G401.6 (cell line): ENCODE data around the gene IL33.

Experiments used
- FAIRE-seq: peaks from 2 replicates; lab custom pipeline; 2012; peaks lifted over from hg19 to GRCh38; lab: Jason Lieb, UNC

IL33 gene

DNA sequence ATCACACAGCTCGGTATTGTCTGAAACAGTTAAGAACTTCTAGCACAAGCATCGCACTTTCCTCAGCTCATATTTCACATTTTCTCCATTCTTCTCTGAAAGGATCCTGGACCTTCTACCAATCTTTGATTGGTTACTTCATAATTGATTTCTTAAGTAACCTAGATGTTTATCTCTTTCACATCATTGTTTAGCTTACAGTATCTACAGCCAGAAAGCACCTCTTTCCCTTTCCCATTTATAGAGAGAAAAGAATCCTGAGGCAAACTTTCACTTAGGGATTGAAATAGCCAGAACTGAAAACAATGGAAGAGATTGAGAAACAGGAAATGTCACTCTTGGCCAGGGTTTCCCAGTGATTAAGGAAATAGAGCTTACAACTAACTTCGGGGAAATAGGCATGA lies 2.5 kb downstream of the IL33 start:
- no peak for FAIRE-seq

DNA sequence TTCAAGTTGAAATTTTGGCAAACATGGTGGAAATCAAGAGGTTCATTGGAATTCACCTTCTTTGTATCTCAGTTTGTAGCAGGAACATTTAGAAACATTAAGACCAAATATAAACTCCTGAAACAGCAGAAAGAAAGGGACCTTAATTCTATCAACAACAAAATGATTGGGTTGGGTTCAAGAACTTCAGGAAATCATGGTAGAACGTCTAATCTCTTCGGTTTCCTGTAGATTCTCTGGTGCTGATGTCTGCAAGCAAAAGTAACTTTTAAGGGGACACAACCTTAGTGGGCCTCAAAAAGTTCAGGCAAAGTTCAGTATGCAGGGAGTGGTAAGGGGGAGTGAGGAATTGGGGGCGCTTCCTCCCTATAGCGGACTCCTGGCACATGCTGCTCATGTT lies 3.4 kb downstream of the IL33 start:
- no peak for FAIRE-seq

DNA sequence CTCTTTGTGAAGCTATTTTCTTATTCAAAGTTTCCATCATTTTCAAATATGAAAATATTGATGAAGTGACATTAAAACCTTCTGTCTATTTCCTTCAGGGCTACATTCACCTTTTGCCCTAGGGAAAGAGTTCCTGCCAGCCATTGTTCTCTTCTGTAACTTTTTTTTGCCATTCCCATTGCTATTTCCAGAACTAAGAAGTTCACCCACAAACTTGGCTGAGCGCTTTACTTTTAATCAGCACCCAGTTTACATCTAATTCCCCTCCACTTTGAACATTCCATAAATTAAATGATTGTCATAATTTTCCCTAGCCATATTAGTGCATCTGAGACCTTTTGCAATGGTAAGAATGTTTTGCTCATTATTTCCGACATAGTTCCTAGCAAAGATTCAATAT lies 4.4 kb downstream of the IL33 start:
- no peak for FAIRE-seq

DNA sequence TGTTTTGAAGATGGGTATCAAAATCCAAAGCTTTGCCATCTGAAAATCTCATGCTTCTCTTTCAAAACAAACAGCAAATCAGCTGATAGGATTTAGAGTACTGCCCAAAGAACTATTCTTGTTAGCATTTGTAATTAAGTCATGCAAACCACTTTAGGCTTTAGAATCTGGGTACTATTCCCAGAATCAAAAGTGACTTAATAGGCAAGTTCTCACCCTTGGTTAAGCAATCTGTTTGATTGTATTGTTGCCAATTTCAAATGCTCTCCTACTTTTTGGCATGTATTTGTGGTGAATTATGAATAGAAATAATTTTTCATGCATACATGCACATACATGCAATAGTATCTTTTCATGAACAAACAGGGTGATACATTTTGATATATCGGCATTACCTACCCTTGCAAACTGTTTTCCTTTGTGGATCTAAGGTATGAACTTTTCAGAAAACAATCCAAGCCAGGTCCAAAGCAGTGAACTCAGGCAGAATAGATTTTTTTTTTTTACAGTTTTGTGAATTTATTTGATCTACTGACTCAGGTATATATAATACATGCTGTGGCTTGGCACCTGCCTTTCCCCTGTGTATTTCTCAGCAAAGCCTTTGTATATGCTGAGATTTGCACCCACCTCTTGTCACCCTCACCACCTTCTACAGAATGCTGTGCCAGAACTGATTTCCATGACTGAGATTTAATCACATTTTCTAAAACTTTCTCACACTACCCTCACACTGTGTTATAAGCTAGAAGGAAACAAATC lies 9.0 kb downstream of the IL33 start:
- FAIRE-seq, result no peak

DNA sequence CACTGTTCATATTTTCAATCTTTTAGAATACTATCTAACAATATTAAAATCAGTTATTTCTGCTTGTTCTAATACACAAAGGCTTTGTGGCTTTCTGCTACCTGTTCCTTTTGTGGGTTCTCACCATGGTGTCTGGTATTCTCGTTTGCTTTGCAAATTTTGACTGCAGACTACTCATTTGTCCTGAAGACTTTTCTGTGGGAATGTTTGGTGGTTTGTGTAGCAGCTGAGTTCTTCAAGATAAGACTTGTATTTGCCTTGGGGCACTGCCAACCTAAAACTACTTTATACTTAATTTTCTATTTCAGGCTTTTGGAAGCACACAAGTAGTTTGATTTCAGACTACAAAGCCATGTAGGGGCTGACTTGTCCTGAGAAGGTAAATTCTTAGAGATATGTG lies 11.1 kb downstream of the IL33 start:
- no peak for FAIRE-seq

DNA sequence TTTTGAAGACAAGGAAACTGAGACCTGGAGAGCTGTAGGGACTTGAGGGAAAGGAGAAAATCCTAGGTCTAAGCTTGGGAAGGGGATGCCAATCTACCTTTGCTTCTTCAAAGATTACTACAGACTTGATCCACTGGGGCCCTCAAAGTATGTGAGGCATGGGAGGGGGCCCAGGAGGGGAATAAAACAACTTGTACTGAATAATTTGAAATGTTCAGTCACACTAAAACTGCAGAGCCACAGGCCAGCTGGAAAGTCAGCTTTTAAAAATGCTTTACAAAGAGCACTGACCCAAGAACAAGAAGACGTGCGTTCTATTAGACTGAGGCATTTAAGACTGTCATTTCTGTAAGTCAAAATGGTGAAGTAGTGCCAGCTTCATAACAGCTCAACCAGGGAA lies 13.6 kb downstream of the IL33 start:
- FAIRE-seq, result no peak

DNA sequence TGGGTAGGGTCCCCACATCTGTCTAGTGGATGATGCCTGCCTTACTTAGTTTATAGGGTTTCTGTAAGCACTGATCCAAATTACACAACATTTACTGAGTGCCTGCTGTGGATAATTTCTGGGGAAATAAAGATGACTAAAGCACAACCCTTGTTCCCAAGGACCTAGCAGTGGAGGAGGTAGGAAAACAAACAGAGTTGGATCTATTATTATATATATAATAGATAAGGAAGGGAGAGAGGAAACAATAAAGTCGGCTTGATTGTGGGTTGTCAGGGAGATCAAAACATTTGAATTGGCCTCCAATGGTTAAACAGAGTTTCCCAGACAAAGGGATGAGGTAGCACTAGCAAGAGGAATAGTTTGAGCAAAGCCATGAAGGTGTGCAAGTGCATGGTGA lies 14.0 kb downstream of the IL33 start:
- FAIRE-seq, result no peak

DNA sequence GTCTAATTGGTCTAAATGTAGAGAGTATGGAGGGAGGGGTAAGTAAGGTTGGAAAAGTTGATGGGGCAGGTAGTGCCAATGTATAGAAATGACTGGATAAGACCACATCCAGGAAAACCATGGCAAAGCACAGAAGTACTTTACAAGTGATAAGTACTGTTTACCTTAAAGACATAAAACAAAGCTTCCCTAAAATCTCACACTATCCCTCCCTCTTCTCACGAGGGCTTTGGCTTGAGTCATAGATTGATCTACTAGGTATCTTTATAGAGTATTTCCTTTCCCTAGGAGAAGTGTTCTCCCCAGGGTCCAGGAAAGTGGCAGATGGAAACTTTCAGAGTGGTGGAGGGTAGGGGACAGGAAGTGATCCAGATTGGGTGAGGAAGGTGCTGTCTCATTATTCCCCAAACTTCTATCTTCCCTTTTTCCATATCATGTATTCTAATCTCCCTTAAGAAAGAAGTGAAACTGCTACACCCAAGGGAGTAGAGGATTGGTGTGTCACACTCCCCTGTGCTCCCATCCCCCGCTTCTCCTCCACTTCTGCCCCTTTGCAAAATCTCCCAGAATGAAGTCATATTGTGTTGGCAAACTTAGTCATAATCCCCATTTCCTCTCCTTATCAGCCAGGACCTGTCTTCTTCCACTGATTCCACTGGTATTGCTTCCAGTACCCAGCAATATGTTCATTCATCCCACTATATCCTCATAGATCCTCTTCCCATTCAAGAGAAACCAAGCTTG lies 14.6 kb downstream of the IL33 start:
- FAIRE-seq, result no peak

DNA sequence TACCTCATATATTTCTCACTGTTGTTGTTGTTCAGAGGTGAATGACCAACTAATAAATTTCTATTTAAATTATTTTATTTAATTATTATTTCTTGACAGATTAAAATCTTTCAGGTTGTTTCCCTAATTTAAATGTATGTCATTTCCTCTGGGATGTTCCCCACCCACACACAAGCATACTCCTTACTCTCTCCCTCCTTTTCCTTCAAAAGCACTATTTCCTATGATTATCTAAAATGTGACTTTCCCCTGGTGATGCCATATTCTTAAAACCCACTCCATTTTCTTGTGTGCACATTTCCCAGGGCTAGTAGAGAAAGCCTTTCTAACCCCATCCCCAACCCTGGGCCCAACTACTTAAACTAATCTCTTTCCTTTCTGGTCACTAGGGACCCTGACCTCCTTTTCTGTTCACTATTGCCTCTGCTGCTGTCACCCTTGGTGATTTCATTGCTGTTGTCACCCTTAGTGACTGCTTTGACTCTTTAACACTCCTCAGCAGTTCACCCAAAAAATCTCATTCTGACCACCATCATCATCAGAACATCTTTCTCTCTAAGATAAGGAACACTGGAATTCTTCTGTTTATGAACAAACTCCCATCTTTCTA lies 16.8 kb downstream of the IL33 start:
- no peak for FAIRE-seq

DNA sequence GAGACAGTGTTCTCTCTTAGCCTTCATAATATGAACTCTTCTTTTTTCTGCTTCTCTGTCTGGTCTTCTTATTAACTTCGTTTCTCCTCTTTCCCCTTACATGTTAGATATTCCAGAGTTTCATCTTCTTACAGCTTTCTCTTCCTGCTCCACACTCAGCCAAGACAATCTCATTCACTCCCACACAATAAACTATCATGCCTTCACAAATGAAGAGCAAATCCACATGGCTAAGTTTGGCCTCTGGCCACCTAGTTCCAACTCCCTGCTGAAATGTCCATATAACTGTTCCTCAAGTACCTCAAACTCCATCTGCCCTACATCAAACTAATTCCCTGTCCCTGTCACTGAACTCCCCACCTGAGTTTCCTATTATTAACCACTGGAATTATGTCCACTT lies 18.4 kb downstream of the IL33 start:
- FAIRE-seq, result no peak

DNA sequence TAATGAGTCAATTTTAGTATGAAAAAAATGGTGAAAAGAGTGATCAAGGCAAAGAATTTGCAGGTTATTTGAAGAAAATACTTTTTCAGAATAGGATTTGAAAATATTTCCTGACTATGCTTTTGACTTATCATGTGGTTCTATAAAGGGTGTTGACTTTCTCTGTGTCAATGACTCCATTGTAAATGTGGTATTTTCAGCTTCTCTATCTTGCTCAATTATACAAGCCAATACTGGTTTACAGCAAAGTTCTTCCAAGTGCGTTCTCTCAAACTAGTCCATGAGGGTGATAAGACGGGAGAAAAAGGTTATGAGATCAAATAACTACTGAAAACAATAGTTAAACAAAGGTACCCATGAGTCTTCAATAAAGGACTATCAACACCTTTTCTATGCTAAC lies 21.7 kb downstream of the IL33 start:
- FAIRE-seq, result no peak

DNA sequence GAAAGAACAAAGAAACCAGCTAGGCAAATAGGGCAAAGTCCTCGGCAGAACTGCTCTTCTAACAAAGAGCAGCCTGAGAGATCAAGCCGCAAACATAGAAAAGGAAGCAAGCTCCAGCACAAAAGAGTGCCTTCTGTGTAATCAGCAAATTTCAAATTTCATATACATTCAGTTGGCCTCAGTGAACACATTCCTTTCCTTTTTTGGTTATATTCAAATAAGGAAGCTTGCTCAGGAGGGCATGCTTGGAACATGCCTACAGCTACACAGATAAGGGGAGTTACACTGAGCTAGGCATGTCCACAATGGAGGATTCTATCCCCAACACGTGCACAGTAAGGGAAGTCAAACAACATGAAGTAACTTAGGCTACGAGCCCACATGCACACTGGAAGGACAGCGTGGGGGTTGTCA lies 23.4 kb downstream of the IL33 start:
- FAIRE-seq, result no peak

DNA sequence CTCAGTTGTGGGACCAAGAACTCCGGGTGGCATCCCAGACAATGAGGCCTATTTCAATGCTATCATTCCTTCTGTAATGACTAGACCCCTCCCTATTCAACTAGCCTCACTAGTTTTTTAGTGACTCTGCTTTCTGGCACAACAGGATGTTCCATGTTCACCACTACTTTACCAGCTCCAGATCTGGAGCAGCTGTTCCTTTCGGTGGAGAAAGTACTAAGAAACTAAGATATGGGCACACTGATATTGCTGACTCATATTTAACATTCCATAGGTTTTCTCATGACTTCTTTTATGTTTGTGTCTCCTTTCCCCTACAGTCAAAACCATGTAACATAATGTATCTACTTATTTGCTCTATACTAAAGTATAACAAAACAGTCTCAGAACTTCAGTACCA lies 24.1 kb downstream of the IL33 start:
- FAIRE-seq, result no peak

DNA sequence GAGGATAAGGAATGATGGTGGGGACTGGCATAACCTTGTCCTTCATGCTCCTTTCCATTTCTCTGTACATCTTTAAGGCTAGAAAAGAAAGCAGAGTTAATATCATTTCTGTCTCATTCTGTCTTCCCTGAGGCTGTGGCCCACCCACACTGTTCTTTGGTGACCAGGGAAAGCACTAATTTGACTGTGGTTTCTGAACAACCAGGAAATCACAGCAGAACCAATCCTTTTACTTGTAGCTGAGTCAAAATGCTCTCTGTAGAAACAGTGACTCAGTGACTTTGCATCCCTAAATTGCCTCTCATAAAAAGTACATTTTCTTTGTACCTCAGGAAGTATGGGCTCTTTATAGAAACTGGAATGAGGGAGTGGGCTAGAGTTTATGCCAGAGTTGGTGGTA lies 28.1 kb downstream of the IL33 start:
- FAIRE-seq, result no peak

DNA sequence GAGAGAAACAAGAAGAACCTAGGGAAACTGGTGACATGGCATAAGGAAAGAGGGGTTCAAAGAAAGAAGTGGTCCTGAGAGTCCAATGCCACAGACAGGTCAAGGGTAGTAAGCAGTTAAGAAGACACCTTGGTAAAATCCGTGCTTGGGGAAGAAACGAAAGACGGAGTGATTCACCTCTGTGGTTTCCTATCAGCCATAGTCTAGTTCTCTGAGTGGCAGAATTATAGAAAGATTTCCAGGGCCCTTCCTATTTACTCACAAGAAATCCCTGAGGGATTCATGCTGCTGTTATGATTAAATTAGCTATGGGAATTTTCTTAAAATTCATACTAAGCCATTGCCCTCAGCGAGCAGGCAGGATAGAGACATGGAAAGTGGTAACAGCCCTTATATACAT lies 31.7 kb downstream of the IL33 start:
- no peak for FAIRE-seq

DNA sequence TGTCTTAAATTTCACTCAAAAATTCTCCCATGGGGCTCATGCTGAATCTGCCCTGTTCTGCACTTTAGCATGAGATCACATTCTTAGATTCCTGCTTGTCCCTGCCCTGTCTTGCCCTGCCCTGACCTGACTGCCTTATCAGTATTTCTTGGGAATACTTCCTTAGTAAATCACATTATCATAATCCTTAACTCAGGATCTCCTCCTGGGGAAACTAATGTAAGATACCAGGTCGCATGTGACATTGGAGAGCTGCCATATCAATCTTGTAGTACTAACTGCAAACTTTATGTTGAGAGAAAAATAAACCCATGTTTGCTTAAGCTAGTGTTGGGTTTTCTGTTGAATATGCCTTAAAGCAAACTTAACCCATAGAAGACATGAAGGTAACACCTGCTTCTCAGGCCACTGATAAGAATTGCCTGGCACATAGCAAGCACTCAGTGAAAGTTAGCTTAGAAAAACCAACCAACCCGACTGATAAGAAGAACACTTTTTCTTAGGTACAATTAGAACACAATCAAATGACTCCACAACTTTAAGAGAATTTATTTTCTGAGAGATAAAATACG lies 53.3 kb downstream of the IL33 start:
- FAIRE-seq, result no peak

DNA sequence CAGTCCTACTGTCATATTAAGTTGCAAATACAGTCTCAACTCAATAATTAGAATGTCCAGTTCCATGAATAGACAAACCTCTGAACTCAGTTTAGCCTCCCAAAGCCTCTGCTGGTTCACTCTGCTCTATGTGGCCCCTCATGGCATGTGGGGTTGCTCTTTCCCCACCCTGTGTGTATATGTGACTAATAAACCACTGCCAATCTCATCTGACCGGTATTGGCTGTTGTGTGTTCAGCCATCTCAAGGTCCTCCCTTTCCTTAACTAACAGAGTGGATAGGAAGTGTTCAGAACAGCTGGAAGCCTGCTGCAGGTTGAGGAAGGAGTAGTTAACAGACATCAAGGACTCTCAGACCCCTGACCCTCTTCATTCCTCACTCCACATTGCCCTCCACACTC lies 55.3 kb downstream of the IL33 start:
- no peak for FAIRE-seq

DNA sequence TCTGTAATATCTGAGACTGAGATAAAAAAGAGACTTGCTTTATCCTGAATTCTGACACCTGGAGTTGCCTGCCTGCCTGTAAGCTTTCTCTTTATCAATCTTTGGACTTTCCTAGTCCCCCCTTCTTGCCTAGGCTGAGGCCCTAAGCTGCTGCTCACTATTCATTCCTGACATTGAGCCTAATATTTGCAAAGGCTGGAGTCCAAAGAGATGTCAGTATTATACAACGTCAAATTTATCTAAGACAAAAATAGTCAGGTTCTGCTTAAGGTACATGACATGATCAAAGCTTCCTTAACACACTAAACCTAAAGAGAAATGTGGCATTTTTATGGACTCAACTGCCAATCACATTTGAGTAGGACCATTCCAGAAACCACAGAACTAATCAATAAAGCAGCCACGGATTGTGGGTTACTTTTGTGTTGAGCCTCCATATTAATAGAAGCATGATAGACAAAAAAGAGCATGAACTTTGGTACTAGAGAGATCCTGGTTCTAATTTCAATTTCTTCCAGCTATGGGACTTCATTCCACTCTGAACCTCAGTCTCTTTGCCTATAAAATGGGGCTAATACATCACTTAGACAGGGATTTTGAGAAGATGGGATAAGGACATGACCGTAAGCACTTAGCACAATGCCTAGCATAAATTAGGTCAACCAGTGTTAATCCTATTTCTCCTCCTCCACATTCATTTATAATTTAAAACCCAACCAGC lies 56.1 kb downstream of the IL33 start:
- no peak for FAIRE-seq

DNA sequence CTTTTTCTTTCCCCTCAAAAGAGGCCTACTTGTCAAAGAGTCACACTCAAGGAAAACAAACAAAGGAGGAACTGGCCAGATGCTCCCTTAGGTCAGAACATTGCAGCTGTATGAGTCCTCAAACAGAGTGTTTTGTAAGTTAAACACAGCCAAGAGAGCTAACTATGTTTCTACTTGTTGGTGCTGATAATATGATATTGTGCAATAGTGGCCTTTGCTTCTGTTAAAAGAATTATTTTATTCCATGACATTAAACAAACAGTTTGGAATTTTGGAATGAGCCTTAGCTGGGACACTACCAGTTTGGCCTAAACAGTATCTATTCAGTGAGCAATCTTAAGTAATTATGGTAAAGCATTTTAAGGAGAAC lies 56.6 kb downstream of the IL33 start:
- FAIRE-seq, result no peak

DNA sequence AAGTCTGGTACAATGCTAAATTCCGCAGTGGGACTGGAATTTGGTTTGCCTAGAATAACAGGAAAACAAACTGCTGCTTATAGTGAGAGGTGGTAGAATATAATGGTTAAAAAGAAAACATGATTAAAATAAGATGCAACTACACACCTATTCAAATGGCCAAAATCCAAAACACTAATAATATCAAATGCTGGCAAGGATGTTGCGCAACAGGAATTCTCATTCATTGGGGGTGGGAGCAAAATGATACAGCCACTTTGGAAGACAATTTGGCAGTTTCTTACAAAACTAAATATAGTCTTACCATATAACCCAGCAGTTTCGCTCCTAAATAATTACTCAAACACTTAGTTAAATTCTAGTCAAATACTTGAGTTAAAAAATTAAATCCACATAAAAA lies 61.8 kb downstream of the IL33 start:
- no peak for FAIRE-seq

DNA sequence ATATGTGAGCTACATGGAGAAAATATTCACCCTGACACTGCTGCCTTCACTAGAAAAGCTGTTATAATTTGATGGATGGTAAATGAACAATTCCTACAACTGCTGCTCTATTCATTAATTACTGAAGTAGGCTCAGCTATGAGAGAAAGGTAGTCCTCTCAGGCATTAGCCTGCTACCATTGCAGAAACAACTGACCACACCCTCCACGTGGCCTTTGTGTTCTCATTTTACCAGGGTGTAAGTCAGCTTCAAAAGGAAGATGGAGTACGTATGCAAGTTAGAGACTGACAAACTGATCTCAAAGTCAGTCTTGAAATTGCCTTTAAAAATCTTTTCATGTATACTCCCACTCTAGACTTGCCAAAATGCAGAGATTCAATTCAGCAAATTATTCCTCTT lies 86.3 kb downstream of the IL33 start:
- no peak for FAIRE-seq

DNA sequence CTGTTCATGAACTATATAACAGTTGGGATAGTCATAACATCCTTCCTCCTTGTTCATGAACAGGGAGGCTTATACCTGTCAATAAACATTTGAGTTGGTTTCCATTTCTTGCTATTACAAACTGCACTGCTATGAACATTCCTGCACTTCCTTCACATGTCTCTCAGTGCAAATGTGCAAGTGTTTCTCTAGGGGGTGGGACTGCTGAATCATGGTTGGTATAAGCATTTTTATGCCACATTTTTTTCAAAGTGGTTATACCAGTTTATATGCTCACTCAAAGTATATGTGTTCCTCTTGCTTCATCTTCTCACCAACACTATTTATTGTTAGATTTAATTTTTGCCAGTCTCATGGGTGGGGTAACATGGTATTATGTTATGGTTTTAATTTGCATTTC lies 86.8 kb downstream of the IL33 start:
- FAIRE-seq, result no peak

DNA sequence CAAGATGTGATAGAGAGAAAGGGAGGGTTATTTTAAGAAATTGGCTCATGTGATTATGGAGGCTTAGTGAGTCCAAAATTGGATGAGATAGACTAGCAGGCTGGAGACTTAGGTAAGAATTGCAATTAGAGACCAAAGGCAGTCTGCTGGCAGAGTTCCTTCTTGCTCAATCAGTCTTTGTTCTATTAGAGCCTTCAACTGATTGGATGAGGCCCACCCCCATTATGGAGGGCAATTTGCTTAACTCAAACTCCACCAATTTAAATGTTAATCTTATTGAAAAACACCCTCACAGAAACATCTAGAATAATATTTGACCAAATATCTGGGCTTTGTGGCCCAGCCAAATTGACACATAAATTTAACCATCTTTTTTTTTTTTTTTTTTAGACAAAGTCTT lies 88.6 kb downstream of the IL33 start:
- no peak for FAIRE-seq
